GM18870 (cell line): ENCODE measurements around the gene DENND1A.

ENCODE experiments used
- ATAC-seq: cut with Tn5 transposase; IDR thresholded peaks from one replicate; pipeline ENCODE4 v1.9.1; 2021; ENCODE audit warnings: moderate library complexity; ENCODE audit not compliant: unreplicated experiment

The DENND1A gene

GRCh38 chr9:123478160-123478559, 451.8 kb downstream of the DENND1A start:
- no peak for ATAC-seq

DNA sequence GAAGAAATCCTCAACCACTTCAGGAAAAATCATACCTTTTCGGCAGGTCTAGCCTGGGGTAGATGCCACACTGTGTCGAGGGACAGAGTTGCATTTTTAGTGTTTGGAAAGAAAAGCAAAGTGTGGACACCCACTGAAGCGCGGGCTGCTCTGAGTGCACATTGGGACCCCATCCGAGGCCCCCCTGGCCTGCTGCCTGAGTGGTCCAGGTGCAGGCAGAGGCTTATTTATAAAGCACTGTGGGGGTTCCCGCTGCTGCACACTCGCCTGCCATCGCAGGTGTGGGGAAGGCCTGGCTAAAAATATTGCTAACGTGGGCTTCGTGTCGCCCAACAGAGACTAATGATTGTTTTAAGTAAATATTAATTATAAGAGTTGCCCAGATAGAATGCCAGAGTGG, 454.5 kb downstream of the DENND1A start:
- no peak for ATAC-seq

DNA sequence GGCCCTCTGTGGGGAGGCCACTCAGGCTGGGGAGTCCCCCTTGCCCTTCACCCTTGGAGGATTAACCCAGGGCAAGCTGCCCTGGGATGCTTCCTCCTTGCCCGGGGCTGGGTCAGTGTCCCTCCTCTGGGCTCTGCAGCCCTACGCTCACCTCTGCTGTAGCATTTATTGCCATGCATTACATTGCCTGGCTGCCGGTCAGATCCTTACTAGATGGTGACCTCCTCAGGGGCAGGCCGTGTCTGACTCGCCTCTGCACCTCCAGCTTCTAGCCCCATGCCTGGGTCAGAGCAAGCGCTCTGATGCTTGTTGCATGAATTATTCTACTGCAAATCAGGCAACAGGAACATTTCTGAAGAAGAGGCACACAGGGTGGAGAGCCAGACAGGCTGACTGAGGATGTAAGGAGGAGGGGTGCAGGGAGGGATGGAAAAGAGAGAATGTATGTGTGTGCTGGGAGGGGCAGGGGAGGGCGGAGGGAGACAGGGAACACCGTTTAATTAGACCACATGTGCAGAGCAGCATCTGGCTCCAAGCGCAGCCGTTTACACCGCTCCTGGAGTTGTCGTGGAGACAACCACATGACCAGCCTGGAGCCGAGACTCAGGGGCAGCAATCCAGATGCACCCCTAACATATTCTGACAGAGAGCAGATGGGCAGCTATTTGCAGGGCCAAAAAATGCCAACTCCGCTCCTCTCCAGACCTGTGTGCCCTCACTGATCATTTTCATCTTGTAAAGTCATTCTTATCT, 456.9 kb downstream of the DENND1A start:
- ATAC-seq: no peak

DNA sequence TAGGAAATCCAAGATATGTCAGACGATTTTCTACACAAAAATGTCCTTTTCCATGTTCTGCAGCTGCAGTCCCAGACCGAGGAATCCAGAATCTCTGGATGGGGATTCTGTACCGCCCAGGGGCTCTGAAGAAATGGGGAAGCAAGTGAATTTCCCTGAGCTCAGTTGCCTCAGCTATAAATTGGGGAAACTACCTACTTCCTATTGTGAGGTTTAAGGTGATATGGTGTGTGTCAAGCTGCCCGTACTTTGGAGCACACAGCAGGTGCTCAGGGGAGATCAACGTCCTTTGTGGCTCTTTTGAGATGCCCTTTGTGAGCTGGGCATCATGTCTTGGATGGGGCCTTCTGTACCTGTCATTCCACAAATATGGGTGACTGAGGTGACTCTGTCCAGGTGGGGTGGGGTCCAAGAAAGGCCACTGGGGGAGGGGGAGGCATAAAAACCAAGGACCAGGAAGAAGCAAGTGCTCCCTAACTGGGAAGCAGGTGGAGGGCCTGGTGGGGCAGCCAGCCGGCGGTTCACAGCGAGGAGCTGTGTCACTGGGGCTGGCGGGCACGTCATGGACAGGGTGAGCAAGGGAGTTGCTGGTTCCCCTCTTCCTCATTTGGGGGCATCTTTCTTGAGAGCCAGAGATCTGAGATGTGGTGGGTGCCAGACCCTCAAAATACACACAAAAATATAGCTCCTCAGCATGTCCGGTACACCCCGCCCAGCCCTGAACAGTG, 457.9 kb downstream of the DENND1A start:
- no peak for ATAC-seq

DNA sequence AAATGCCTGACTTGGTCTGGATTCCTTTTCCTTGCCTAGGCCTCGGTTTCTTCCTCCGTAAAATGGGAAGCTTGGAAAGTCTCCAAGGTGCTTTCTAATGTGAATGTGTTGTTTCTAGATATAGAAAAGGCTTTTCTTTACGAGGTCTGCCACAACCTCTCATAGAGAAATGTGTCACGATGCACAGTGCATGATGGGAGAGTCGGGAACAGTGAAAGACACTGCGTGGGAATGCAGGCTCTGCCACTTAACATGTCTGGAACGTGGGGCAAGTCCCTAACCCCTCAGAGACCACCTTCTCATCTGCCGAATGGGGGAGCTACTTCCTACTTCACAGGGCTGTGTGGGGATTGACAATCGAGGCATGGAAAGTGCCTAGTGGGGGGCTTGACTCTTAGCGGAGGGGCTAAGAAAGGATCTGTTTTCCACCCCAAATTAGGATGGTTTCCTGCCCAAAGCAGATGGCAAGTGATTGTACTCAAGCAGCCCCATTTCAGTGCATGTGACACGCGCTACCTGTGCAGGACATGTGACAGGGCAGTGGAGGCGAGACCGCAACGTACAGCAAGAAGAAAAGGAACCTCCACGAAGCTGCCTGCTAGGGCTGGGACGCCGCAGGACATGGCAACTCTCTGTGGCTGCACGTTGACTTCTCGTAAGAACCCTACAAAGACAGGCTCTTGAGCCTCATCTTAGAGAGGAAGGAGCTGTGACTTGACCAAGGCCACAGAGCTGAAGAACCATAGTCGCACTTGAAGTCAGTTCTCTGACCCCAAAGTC, 458.7 kb downstream of the DENND1A start:
- no peak for ATAC-seq

- no peak for ATAC-seq
Measured at GRCh38 chr9:123470121-123470782, 459.7 kb downstream of the DENND1A start.

GRCh38 chr9:123469282-123469681, 460.6 kb downstream of the DENND1A start:
- no peak for ATAC-seq

- no peak for ATAC-seq
Measured at GRCh38 chr9:123468541-123468940, 461.4 kb downstream of the DENND1A start.

DNA sequence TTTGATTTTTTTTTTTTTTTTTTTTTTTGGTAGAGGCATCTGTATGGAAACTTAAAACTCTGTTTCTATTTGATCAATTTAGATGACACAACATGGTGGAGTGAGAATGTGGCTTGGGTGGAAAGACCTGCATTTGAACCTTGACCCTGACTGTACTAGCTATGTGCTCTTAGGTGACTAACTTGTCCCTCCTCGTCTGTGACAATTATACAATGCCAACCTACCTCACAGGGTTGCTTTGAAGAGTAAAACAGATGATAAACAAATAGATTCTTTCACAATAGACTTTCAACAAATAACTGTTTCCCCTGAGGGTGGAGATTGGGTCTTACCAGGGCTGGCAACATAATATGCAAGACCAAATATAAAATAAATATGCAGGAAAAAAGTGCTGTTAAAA, 464.6 kb downstream of the DENND1A start:
- ATAC-seq: no peak

- ATAC-seq: no peak
Measured at GRCh38 chr9:123460091-123460490, 469.8 kb downstream of the DENND1A start.

DNA sequence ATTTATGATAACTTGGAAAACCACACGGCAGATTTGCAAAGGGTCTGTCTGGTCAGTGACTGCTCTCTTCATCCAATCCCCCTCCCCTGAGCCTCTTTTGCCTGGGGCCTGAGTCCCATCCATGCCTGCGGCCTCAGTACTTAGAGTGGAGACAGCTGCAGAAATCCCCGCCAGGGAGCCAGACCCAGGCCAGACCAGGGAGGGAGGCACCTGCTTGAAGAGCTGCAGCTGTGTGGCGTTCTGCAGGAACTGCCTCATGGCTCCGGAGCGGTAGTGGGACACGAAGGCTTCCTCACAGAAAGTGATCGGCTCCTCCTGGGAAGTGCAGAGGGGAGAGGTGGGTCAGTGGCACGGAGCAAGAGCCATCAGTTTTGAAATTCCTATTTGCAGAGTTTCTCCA, 472.3 kb downstream of the DENND1A start:
- ATAC-seq: no peak

DNA sequence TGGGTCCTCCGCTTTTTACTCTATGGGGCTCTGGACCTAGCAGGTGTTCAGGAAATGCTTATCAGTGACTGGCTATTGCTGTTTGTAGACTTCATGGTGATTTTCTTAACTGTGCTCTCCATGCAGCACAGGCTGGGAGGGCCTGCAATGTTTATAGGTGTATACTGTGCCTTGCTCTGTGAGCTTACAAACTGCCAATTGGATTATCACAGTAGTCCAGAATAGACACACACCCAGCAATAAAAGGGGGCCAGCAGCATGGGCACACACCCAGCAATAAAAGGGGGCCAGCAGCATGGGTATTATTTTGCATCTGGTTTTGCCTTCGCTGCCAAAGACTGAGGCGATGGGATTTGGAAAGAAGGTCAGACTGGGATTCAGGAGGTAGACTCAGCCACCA, 473.9 kb downstream of the DENND1A start:
- ATAC-seq: no peak

DNA sequence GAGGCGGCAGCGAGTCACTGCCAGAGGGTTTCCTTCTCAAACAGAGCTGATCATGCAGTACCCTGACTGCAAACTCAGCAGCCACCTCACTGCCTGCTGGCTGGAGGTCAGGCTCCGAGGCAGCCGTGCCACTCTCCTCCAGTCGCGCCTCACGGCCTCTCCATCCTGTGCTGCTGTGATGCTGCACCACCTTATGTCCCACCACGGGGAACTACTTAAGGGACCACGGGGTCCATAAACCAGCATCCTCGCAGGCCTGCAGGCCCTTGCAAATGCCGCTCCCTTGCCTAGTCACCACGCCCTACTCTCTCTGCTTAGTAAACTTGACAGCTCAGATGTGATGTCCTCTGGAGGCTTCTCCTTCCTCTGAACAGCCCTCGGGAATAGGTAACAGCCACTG, 474.7 kb downstream of the DENND1A start:
- no peak for ATAC-seq

GRCh38 chr9:123454361-123454760, 475.6 kb downstream of the DENND1A start:
- no peak for ATAC-seq

GRCh38 chr9:123453831-123454321, 476.1 kb downstream of the DENND1A start:
- no peak for ATAC-seq

DNA sequence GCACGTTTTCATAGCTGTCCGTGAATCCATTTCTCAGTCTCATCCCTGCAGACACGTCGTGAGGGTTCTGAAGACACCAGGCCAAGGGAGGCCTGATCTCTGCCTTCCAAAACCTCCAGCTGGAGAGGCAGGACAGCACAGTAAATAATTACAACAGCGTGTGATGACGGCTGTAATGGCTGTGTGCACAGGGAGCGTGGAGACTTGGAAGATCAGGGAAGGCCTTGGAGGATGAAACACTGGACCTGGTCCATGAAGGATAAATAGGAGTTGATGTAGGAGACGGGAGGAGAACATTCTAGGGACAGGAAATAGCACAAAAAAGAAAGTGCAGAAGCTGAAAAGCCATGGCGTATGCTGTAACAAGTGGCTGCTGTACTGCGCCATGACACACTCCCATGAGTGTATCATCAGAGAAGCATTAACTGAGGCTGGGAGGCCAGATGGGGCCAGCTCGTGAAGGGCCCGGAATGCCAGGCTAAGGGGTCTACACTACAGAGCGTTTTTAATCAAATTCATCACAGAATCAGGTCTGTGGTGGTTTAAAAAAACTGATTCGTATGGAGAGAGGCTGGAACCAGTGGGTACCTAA, 476.8 kb downstream of the DENND1A start:
- ATAC-seq: no peak

DNA sequence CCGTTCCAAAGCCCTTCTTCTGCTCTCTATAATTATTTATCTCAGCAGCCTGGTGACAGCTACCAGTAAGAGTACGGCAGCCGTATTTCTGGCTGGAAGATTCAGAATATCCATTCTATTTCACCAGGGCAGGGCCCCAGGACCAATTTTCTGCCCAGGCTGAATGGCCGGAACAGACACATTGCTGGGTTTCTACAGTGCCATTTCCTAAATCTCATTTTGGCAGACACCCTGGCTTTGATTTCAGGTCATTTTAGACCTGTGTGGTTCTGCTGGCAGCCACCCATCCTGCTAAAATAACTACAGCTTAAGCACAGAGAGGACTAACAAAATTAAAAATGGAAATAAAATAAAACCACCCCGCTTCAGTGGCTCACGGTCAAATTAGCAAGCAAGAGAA, 478.9 kb downstream of the DENND1A start:
- no peak for ATAC-seq

GRCh38 chr9:123450098-123450770, 479.7 kb downstream of the DENND1A start:
- no peak for ATAC-seq

DNA sequence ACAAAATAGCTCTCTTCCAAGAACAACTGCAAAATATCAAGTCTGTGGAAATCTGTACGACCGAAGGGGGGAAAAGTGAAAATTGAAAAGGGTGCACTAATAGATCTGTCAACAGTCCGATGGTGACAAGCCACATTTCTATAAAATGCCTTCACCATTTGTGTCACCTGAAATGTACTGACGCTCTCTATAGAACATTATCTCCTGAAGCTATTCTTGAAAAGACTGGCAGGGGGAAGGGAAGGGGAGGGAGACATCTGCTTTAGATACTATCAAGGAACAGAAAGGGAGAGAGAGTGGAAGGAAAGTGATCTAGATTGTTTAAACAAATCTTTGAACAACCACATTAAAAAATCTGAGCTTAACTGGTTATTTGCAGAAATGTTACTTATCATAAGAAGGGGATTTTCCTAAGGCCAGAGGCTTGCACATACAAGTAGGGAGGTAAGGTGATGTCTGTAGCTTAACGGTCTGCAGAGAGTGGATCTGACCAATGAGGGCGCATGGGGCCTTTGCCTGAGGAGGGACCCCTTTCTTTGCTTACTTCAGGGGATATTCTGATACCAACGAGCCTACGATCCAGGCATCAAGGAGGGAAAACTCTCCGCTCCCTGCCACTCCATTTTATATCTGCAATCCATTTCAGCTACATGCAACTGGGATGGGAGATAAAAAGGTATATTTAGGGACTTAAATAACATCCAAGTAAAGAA, 481.8 kb downstream of the DENND1A start:
- ATAC-seq: no peak
